ENCODE measurements around the gene RFNG.

DNA sequence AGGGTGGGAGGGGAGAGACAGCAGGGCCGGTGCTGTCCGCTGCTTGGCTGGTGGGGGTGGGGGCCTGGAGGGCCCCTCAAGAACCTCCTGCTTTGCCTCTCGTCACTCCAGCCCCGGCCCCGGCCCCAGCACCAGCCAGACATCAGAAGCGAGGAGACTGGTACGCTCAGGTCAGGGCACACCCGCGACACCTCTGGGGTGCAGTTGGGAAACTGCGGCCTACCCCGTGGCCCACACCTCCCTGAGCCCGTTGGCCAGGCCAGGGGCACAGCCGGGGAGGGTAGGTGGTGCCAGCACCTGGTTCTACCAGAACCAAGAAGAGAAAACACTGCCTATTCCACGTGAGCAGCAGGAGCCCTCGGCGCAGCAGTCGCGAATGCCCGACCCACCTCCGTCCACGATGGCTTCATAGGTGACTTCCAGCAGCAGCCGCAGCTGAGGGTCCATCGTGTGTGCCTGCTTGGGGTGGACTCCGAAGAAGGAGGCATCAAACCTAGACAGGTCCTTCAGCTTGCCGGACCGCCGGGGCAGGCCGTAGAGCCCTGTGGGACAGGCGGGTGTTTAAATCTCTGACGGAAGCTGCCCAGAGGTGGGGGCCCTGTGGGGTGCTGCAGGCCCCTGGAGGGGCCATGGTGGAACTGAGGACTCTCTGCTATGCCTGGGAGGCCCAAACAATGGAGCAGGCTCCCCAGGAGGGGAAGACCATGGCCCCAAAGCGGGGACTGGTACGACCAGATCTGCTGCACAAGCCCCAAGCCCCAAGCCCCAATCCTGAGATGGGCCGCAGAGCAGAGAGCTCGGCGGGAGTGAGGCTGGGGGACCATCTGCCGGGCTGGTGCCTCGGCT lies 43.5 kb upstream of the RFNG start:
- TF ChIP-seq, protein P1, sequence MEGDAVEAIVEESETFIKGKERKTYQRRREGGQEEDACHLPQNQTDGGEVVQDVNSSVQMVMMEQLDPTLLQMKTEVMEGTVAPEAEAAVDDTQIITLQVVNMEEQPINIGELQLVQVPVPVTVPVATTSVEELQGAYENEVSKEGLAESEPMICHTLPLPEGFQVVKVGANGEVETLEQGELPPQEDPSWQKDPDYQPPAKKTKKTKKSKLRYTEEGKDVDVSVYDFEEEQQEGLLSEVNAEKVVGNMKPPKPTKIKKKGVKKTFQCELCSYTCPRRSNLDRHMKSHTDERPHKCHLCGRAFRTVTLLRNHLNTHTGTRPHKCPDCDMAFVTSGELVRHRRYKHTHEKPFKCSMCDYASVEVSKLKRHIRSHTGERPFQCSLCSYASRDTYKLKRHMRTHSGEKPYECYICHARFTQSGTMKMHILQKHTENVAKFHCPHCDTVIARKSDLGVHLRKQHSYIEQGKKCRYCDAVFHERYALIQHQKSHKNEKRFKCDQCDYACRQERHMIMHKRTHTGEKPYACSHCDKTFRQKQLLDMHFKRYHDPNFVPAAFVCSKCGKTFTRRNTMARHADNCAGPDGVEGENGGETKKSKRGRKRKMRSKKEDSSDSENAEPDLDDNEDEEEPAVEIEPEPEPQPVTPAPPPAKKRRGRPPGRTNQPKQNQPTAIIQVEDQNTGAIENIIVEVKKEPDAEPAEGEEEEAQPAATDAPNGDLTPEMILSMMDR (IDR thresholded peaks at IDR 0.05): no peak
- no peak for TF ChIP-seq POLR2A (IDR thresholded peaks at IDR 0.05)
